HL-60 (cell line): ENCODE measurements around the gene PHKG2.

Experiments used
- DNase-seq, 2 experiments: peaks; one replicate each; pipeline ENCODE4 v3.0.0-alpha.2; 2010 to 2020; ENCODE audit warnings: low read depth in 1 of 2, low spot score in 1 of 2
- H3K27ac ChIP-seq: fragments of 250-450 bp; sonication (Bioruptor Pico); replicated peaks from 2 replicates; pipeline ENCODE4 v1.5.1; 2020; ENCODE audit warnings: mild to moderate bottlenecking, moderate library complexity
- H3K27me3 ChIP-seq: fragments of 250-450 bp; sonication (Bioruptor Pico); 2 replicates; pipeline ENCODE4 v1.5.1; 2021; ENCODE audit warnings: mild to moderate bottlenecking, moderate library complexity; ENCODE audit not compliant: insufficient read depth, poor library complexity, severe bottlenecking
- H3K4me3 ChIP-seq: replicated peaks from 2 replicates; pipeline ENCODE4 v1.5.1; 2011; ENCODE audit warnings: mild to moderate bottlenecking, control low read depth, low read length; ENCODE audit not compliant: insufficient read depth
- GABPA ChIP-seq: IDR thresholded peaks from 2 replicates; pipeline ENCODE4 v1.6.1; 2012; ENCODE audit warnings: low read depth
- POLR2AphosphoS5 ChIP-seq: IDR thresholded peaks from 2 replicates; pipeline ENCODE4 v1.6.1; 2012; ENCODE audit warnings: low read depth
- REST ChIP-seq: IDR thresholded peaks from 2 replicates; pipeline ENCODE4 v1.6.1; 2012; ENCODE audit warnings: low read depth; ENCODE audit not compliant: insufficient replicate concordance
- SPI1 ChIP-seq: IDR thresholded peaks from 2 replicates; pipeline ENCODE4 v1.6.1; 2012; ENCODE audit warnings: low read depth, mild to moderate bottlenecking, borderline replicate concordance
- TF ChIP-seq, protein P1 (sequence below): IDR thresholded peaks from one replicate; pipeline ENCODE4 v1.5.1; 2011; ENCODE audit warnings: low read length, control low read depth, inconsistent platforms; ENCODE audit not compliant: insufficient read depth

PHKG2 gene

GRCh38 chr16:30753596-30753995, 5.4 kb downstream of the PHKG2 start:
- DNase-seq, result no peak
- Histone ChIP-seq H3K27me3 (no peaks in the 10 kb centered on the region), H3K4me3 (no peak overlapping the region), H3K27ac (no peak overlapping the region)
- TF ChIP-seq SPI1, result no peak
- TF ChIP-seq, protein P1, sequence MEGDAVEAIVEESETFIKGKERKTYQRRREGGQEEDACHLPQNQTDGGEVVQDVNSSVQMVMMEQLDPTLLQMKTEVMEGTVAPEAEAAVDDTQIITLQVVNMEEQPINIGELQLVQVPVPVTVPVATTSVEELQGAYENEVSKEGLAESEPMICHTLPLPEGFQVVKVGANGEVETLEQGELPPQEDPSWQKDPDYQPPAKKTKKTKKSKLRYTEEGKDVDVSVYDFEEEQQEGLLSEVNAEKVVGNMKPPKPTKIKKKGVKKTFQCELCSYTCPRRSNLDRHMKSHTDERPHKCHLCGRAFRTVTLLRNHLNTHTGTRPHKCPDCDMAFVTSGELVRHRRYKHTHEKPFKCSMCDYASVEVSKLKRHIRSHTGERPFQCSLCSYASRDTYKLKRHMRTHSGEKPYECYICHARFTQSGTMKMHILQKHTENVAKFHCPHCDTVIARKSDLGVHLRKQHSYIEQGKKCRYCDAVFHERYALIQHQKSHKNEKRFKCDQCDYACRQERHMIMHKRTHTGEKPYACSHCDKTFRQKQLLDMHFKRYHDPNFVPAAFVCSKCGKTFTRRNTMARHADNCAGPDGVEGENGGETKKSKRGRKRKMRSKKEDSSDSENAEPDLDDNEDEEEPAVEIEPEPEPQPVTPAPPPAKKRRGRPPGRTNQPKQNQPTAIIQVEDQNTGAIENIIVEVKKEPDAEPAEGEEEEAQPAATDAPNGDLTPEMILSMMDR, result no peak
- TF ChIP-seq REST, result no peak
- no peak for TF ChIP-seq GABPA
- no peak for TF ChIP-seq POLR2AphosphoS5

GRCh38 chr16:30755955-30756780, 7.9 kb downstream of the PHKG2 start:
- no peak for TF ChIP-seq SPI1
- TF ChIP-seq, protein P1, result no peak
- TF ChIP-seq REST, result no peak
- H3K4me3 ChIP-seq, result no peak overlapping the region
- no peaks in the 10 kb centered on the region for H3K27me3 ChIP-seq
- no peak for DNase-seq
- H3K27ac ChIP-seq, result no peak overlapping the region

- TF ChIP-seq POLR2AphosphoS5, result no peak
- no peak overlapping the region for H3K4me3 ChIP-seq
- no peaks in the 10 kb centered on the region for H3K27me3 ChIP-seq
- DNase-seq, result no peak
- no peak overlapping the region for H3K27ac ChIP-seq
Measured at GRCh38 chr16:30756781-30757100, 8.5 kb downstream of the PHKG2 start.

- Histone ChIP-seq H3K27ac (peak overlapping the region; percentile 36), H3K27me3 (no peaks in the 10 kb centered on the region), H3K4me3 (no peak overlapping the region)
- DNase-seq, result no peak
- TF ChIP-seq SPI1 (no peak), POLR2AphosphoS5 (no peak; the same call in 1 of the 2 replicates), GABPA (no peak), REST (no peak)
- TF ChIP-seq, protein P1, result no peak
Measured at GRCh38 chr16:30757316-30757715, 9.1 kb downstream of the PHKG2 start.
